PC-9 (cell line): ENCODE results near the gene SAP25. TPM values are rescaled to one million over a fixed set of nuclear protein-coding genes. Genes with fewer than 3 reads are reported as not detected.

Source experiments
- BruUV-seq: library from RNA; stranded (reverse); fragments of 400-500 nt; replicated peaks from 2 replicates; lab custom pipeline; 2021; lab: Mats Ljungman, UMichigan
- CTCF ChIA-PET: fragments of 300-600 bp; sonication (Branson Sonifier 250); formaldehyde crosslinking; loops from one replicate; lab custom pipeline; 2022; ENCODE audit warnings: antibody characterized with exemption; lab: Charles Lee
- POLR2A ChIA-PET: fragments of 300-600 bp; sonication (Branson Sonifier 250); formaldehyde crosslinking; loops from one replicate; lab custom pipeline; 2022; ENCODE audit warnings: antibody characterized with exemption; ENCODE audit not compliant: unreplicated experiment; lab: Charles Lee
- DNase-seq, 2 experiments: peaks; one replicate each; pipeline versions ENCODE4 v3.0.0 to v3.0.0-alpha.2; 2015 to 2022; ENCODE audit warnings: mixed read lengths in 1 of 2
- H2AFZ ChIP-seq: fragments of 200-600 bp; sonication (generic); 2 replicates; pipeline ENCODE4 v1.8.1; 2017; ENCODE audit warnings: antibody characterized with exemption
- H3F3A ChIP-seq: fragments of 200-600 bp; sonication (generic); 2 replicates; pipeline ENCODE4 v1.8.1; 2017; ENCODE audit warnings: antibody characterized with exemption, mild to moderate bottlenecking, low read depth; ENCODE audit not compliant: insufficient read depth
- H3K27ac ChIP-seq: fragments of 200-600 bp; sonication (generic); 2 replicates; pipeline ENCODE4 v1.6.1; 2016; ENCODE audit warnings: mixed run types
- H3K27me3 ChIP-seq: fragments of 200-600 bp; sonication (generic); 2 replicates; pipeline ENCODE4 v1.6.1; 2016; ENCODE audit warnings: low read depth, mixed run types; ENCODE audit not compliant: insufficient read depth
- H3K36me3 ChIP-seq: fragments of 200-600 bp; sonication (generic); 2 replicates; pipeline ENCODE4 v1.6.1; 2016; ENCODE audit warnings: low read depth, mixed run types
- H3K4me1 ChIP-seq: fragments of 200-600 bp; sonication (generic); replicated peaks from 2 replicates; pipeline ENCODE4 v1.6.1; 2016; ENCODE audit warnings: mixed run types; ENCODE audit not compliant: insufficient read depth
- H3K4me2 ChIP-seq: fragments of 200-600 bp; sonication (generic); 2 replicates; pipeline ENCODE4 v1.6.1; 2017; ENCODE audit warnings: mixed run types
- H3K4me3 ChIP-seq: fragments of 200-600 bp; sonication (generic); 2 replicates; pipeline ENCODE4 v1.6.1; 2016; ENCODE audit warnings: mixed run types
- H3K79me2 ChIP-seq: fragments of 200-600 bp; sonication (generic); 2 replicates; pipeline ENCODE4 v1.6.1; 2017; ENCODE audit warnings: low read depth, mixed run types
- H3K9me2 ChIP-seq: fragments of 200-600 bp; sonication (generic); 2 replicates; pipeline ENCODE4 v1.8.1; 2017; ENCODE audit warnings: mild to moderate bottlenecking; ENCODE audit not compliant: insufficient read depth
- H3K9me3 ChIP-seq: fragments of 200-600 bp; sonication (generic); 2 replicates; pipeline ENCODE4 v1.8.1; 2016; ENCODE audit warnings: low read depth; ENCODE audit not compliant: insufficient read depth
- H4K20me1 ChIP-seq: fragments of 200-600 bp; sonication (generic); 2 replicates; pipeline ENCODE4 v1.8.1; 2017; ENCODE audit not compliant: insufficient read depth
- CTCF ChIP-seq: fragments of 200-600 bp; sonication (generic); conservative IDR thresholded peaks from 2 replicates; pipeline ENCODE4 v1.6.1; 2017; ENCODE audit warnings: mixed run types, antibody characterized with exemption, mild to moderate bottlenecking, moderate library complexity
- EZH2 ChIP-seq: fragments of 200-600 bp; sonication (generic); IDR thresholded peaks from 2 replicates; pipeline ENCODE4 v1.8.0; 2017; ENCODE audit warnings: antibody characterized with exemption, low read depth
- intact Hi-C: fragments of 100-400 bp; cut with micrococcal nuclease; formaldehyde crosslinking; loops from one replicate; pipeline ENCODE4 v1.10.0; 2022; ENCODE audit not compliant: unreplicated experiment
- total RNA-seq: library from RNA; stranded (reverse); gene quantifications from 2 replicates; pipeline ENCODE4 v1.2.3, GENCODE V29; 2021

SAP25 gene
- total RNA-seq, 1 experiment from 2014 or later, result 11.0 TPM

GRCh38 chr7:100571829-100572116, 1.9 kb downstream of the SAP25 start:
- no peak overlapping the region for H3K27ac ChIP-seq
- intact Hi-C loops, result no loop called here
- no peaks in the 10 kb centered on the region for H3K4me1 ChIP-seq
- H3K4me2 ChIP-seq, result no peak overlapping the region
- no peak overlapping the region for H2AFZ ChIP-seq
- ChIA-PET POLR2A (interaction anchor here (0.7 kb wide), 1 partner anchor 13 kb away, joined by 3 read pairs; no protein-coding TSS in a partner anchor), CTCF (interaction anchor here (0.6 to 1.1 kb wide), 2 partner anchors 17 to 33 kb away, joined by 4 to 6 read pairs; partner anchors contain the start of gene AGFG2)
- H3F3A ChIP-seq, result peaks cover 11% of the 10 kb centered on the region
- no peaks in the 10 kb centered on the region for H3K9me3 ChIP-seq
- H3K4me3 ChIP-seq, result no peak overlapping the region
- DNase-seq, result no peak
- H3K27me3 ChIP-seq, result no peaks in the 10 kb centered on the region
- no peaks in the 10 kb centered on the region for H3K36me3 ChIP-seq
- H3K9me2 ChIP-seq, result no peaks in the 10 kb centered on the region
- no peak for TF ChIP-seq EZH2
- no peak for TF ChIP-seq CTCF
- no TSS peak for BruUV-seq
- no peaks in the 10 kb centered on the region for H4K20me1 ChIP-seq
- H3K79me2 ChIP-seq, result no peaks in the 10 kb centered on the region

DNA sequence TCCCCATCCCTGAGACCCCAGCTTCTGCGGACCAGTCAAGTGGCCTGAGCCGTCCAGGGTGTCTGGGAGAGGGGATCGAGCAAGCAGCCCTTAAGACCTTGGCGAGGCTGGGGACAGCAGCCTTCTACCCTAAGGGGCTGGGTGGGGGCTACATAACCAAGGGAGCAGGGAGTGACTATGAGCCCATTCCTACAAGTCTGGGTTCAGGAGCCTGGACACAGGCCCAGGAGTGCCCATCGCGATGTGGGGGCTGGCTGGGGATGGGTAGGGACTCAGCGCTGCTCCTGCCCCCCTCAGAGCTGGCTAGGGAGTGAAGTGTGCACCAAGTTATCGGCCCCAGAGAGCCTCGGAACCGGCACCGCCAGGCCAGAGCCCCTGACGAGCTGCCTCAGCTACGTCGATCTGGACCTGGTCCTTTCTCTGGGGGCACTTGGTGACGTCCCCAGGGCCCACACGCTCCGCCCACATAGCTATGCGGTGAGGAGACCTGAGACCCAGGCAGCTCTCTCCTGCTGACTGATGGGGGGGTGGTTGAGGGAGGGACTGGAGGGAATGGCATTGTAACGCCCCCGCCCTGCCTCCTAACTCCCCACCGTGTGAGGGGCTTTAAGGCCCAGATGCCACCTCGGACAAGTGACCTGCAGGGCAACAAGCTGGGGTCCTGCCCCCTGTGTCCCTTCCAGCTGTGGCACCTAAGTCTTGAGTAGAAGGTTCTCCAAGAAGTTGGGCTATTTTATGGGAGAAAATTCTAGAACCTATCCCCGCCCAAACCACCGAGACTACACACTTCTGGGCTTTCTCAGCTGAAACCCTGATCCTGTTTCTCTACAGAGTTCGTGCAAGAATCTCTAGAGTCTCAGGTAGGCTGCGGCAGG, 2.5 kb downstream of the SAP25 start:
- no peak overlapping the region for H3K4me3 ChIP-seq
- TF ChIP-seq CTCF (no peak), EZH2 (no peak)
- no peaks in the 10 kb centered on the region for H3K79me2 ChIP-seq
- H2AFZ ChIP-seq, result no peak overlapping the region
- H3K9me2 ChIP-seq, result no peaks in the 10 kb centered on the region
- no peaks in the 10 kb centered on the region for H4K20me1 ChIP-seq
- H3K27ac ChIP-seq, result no peak overlapping the region
- H3K4me2 ChIP-seq, result no peak overlapping the region
- no TSS peak for BruUV-seq
- no peaks in the 10 kb centered on the region for H3K27me3 ChIP-seq
- DNase-seq, result peak in 1 of 2 experiments; percentile 32
- H3K4me1 ChIP-seq, result no peaks in the 10 kb centered on the region
- ChIA-PET POLR2A (interaction anchor here (0.6 to 0.9 kb wide), 4 partner anchors 13 to 325 kb away, joined by 3 to 18 read pairs (median 10); partner anchors contain the start of genes ACHE, FBXO24 and LRCH4), CTCF (interaction anchor here (0.5 to 1.1 kb wide), 5 partner anchors 11 to 394 kb away, joined by 3 to 22 read pairs (median 6); partner anchors contain the start of genes AGFG2 and STAG3)
- no peaks in the 10 kb centered on the region for H3K36me3 ChIP-seq
- no peaks in the 10 kb centered on the region for H3K9me3 ChIP-seq
- intact Hi-C loops, result no loop called here
- H3F3A ChIP-seq, result peaks cover 12% of the 10 kb centered on the region

DNA sequence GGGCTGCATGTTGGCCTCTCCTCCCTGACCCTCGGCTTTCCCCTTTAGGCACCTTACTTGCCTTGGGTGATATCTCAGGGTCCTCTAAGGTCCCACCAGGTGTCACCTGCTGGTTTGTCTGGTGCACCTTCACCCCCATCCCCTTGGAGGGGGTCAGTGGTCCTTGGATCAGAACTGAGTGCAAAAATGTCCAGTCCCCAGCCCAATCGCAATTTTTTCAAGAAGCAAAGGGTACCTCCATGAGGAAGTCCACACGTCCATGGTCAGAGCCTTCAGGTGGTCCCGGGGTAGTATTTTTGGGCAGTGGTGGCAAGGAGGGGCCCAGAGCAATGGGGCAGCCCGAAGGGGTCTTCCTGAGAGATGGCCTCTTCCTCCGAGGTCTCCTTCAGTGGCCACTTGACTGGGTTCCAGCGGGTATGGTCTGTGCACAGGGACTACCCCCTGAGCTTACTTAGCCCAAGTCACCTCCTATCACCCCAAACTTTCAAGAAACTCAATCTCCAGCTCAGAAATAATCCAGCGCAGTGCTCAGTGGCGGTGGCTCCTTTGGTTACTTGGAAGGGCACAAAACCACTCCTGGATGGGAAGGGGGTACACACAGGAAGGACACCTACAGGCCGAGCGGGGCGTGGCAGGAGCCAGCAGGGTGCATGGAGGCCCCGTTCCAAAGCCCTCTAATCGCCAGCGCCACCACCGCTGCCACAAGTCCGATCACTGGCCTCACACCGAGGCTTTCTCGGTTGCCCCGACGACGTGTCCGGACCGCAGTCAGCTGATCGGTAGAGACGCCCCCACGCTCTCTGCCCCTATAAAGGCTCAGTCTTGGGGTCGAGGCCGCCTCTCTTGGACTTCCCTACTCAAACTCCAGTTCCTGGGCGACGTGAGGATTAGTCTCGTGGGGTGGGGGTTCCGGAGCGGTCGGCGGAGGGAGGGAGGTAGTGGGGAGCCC, 4.5 kb downstream of the SAP25 start:
- intact Hi-C loops, result loop anchor here (1.0 kb wide), 1 partner anchor 13 kb away; no protein-coding TSS in a partner anchor
- no peaks in the 10 kb centered on the region for H3K9me3 ChIP-seq
- no peaks in the 10 kb centered on the region for H4K20me1 ChIP-seq
- ChIA-PET POLR2A (no interaction called here), CTCF (interaction anchor here (0.6 kb wide), 1 partner anchor 33 kb away, joined by 5 read pairs; the partner anchor contains the start of gene PCOLCE)
- TF ChIP-seq CTCF (no peak), EZH2 (no peak)
- H2AFZ ChIP-seq, result no peak overlapping the region
- H3K4me3 ChIP-seq, result no peak overlapping the region
- DNase-seq, result no peak
- H3K36me3 ChIP-seq, result no peaks in the 10 kb centered on the region
- no peaks in the 10 kb centered on the region for H3K79me2 ChIP-seq
- no peak overlapping the region for H3K27ac ChIP-seq
- no peaks in the 10 kb centered on the region for H3K27me3 ChIP-seq
- no peak overlapping the region for H3K4me2 ChIP-seq
- H3K9me2 ChIP-seq, result no peaks in the 10 kb centered on the region
- peaks cover 17% of the 10 kb centered on the region for H3F3A ChIP-seq
- TSS peak; percentile 19 for BruUV-seq
- no peaks in the 10 kb centered on the region for H3K4me1 ChIP-seq
